ENCODE measurements around the gene CAMSAP1.

CAMSAP1 gene

GRCh38 chr9:135818718-135819475 is 88.4 kb downstream of the CAMSAP1 start:
- no peak for FAIRE-seq
- DNase-seq (ENCODE audit: insufficient read length), result no peak
- TF ChIP-seq TAF1 (IDR thresholded peaks at IDR 0.05; ENCODE audit: borderline replicate concordance, low read depth, low read length) (no peak), POLR2A (IDR thresholded peaks at IDR 0.05; ENCODE audit: low read depth, low read length) (no peak), POLR2AphosphoS5 (IDR thresholded peaks at IDR 0.05; ENCODE audit: low read depth, low read length) (no peak)

DNA sequence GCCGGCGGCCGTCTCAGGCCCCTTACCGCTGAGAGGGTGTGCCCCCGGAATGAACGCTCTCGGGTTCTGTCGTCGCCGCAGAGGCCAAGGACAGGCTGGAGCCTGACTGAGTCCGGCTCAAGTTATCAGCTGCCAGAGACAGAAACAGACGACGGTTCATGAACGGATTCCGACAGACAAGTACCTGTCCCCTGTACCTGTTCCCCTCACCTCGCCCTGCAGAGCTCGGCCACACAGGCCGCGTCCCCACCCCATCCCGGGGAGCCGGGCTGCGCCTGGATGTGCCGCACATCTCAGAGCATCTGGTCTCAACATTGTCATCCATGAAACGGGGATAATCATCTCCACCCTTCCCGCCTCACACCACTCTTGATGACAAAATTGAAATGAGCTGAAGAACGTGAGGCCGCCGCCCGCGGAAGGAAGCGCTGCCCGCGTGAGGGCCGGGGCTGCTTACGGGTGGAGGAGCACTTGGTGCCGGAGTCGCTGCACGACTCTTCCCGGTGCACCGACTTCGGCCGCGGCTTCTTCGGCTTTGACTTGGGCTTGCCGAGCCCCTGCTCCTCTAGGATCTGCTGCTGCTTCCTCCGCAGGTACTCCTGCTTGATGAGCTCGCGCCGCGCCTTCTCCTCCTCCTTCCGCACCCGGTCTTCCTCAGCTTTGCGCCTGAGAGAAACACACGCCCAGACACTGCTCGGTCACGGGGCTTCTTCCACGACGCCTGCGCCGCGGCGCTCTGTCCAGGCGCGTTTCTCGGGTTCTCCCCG is 89.2 kb downstream of the CAMSAP1 start:
- no peak for FAIRE-seq
- no peak for DNase-seq (ENCODE audit: insufficient read length)
- TF ChIP-seq POLR2A (IDR thresholded peaks at IDR 0.05; ENCODE audit: low read depth, low read length) (no peak), POLR2AphosphoS5 (IDR thresholded peaks at IDR 0.05; ENCODE audit: low read depth, low read length) (no peak), TAF1 (IDR thresholded peaks at IDR 0.05; ENCODE audit: borderline replicate concordance, low read depth, low read length) (no peak)

DNA sequence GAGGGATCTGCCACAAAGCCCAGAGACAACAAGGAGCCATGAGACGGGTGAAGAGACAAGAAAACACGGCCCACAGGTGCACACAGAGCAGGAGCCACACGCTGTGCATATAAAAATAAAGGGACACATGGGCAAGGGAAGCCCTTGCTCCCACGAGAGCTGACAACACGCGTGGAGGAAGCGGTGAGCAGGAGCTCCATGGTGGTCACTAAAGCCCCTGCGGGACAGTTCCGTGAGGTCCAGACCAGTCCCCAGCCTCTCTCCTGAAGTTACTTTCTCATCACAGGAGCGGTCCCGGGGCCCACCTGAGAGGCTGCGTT is 90.7 kb downstream of the CAMSAP1 start:
- no peak for TF ChIP-seq POLR2A (IDR thresholded peaks at IDR 0.05; ENCODE audit: low read depth, low read length)
- TF ChIP-seq TAF1 (IDR thresholded peaks at IDR 0.05; ENCODE audit: borderline replicate concordance, low read depth, low read length), result no peak
- no peak for TF ChIP-seq POLR2AphosphoS5 (IDR thresholded peaks at IDR 0.05; ENCODE audit: low read depth, low read length)
- no peak for DNase-seq (ENCODE audit: insufficient read length)
- no peak for FAIRE-seq

GRCh38 chr9:135815830-135816650 is 91.3 kb downstream of the CAMSAP1 start:
- FAIRE-seq (no peak), DNase-seq (ENCODE audit: insufficient read length) (no peak)

DNA sequence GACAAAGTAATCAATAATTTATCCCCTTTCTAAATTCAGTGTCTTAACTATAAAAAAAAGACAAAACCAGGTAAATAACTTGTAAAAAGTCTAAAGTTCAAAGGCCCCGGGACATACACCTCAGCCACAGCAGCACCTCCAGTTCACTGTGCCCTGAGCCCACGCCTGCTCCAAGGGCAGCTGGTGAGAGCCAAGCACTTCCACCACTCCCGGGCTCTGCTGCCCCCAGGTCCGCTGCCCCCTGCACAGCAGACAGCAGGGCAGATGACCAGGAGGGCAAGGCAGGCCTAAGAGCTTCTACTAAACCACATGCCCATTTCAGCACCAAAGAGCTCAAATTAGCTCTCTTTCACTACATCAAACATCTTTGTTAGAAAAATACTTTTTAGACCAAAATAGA is 91.9 kb downstream of the CAMSAP1 start:
- DNase-seq (ENCODE audit: insufficient read length), result no peak
- TF ChIP-seq TAF1 (IDR thresholded peaks at IDR 0.05; ENCODE audit: borderline replicate concordance, low read depth, low read length) (no peak), POLR2A (IDR thresholded peaks at IDR 0.05; ENCODE audit: low read depth, low read length) (no peak), POLR2AphosphoS5 (IDR thresholded peaks at IDR 0.05; ENCODE audit: low read depth, low read length) (no peak)
- no peak for FAIRE-seq

More at GRCh38 chr9:135815830-135816650, 91.3 kb downstream of the CAMSAP1 start:
- TF ChIP-seq TAF1 (IDR thresholded peaks at IDR 0.05; ENCODE audit: borderline replicate concordance, low read depth, low read length) (no peak), POLR2A (IDR thresholded peaks at IDR 0.05; ENCODE audit: low read depth, low read length) (no peak), POLR2AphosphoS5 (IDR thresholded peaks at IDR 0.05; ENCODE audit: low read depth, low read length) (no peak)

- TF ChIP-seq POLR2A (IDR thresholded peaks at IDR 0.05; ENCODE audit: low read depth, low read length) (no peak), POLR2AphosphoS5 (IDR thresholded peaks at IDR 0.05; ENCODE audit: low read depth, low read length) (no peak), TAF1 (IDR thresholded peaks at IDR 0.05; ENCODE audit: borderline replicate concordance, low read depth, low read length) (no peak)
- FAIRE-seq (no peak), DNase-seq (ENCODE audit: insufficient read length) (no peak)
These were observed 92.8 kb downstream of the CAMSAP1 start for GRCh38 chr9:135814421-135815095.

GRCh38 chr9:135813671-135814290 is 93.6 kb downstream of the CAMSAP1 start:
- FAIRE-seq, result no peak
- TF ChIP-seq POLR2AphosphoS5 (IDR thresholded peaks at IDR 0.05; ENCODE audit: low read depth, low read length), result no peak
- no peak for TF ChIP-seq POLR2A (IDR thresholded peaks at IDR 0.05; ENCODE audit: low read depth, low read length)
- TF ChIP-seq TAF1 (IDR thresholded peaks at IDR 0.05; ENCODE audit: borderline replicate concordance, low read depth, low read length), result no peak
- no peak for DNase-seq (ENCODE audit: insufficient read length)

DNA sequence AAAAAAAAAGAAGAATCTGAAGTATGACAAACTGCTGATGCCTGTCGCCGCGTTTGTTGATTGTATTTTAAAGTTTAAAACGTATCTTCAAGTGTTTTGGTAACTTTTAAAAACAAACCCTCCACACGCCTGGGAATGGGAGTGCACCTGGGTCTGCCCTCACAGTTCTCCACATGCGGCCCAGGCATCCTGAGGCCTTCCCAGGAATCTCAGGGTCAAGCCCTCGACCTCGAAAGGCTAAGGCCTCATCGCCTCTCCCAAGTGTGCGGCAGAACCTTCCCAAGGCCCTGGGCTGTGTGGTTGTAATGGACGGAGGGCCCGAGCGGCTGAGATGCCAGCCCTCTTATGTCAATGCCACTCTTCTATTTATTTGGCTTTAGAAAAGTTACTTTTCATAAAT is 94.4 kb downstream of the CAMSAP1 start:
- no peak for FAIRE-seq
- no peak for DNase-seq (ENCODE audit: insufficient read length)
- TF ChIP-seq POLR2A (IDR thresholded peaks at IDR 0.05; ENCODE audit: low read depth, low read length) (no peak), POLR2AphosphoS5 (IDR thresholded peaks at IDR 0.05; ENCODE audit: low read depth, low read length) (no peak), TAF1 (IDR thresholded peaks at IDR 0.05; ENCODE audit: borderline replicate concordance, low read depth, low read length) (no peak)

GRCh38 chr9:135811801-135812200 is 95.5 kb downstream of the CAMSAP1 start:
- FAIRE-seq, result no peak
- no peak for DNase-seq (ENCODE audit: insufficient read length)
- TF ChIP-seq POLR2A (IDR thresholded peaks at IDR 0.05; ENCODE audit: low read depth, low read length) (no peak), POLR2AphosphoS5 (IDR thresholded peaks at IDR 0.05; ENCODE audit: low read depth, low read length) (no peak), TAF1 (IDR thresholded peaks at IDR 0.05; ENCODE audit: borderline replicate concordance, low read depth, low read length) (no peak)

- no peak for FAIRE-seq
- no peak for DNase-seq (ENCODE audit: insufficient read length)
- no peak for TF ChIP-seq POLR2AphosphoS5 (IDR thresholded peaks at IDR 0.05; ENCODE audit: low read depth, low read length)
- no peak for TF ChIP-seq POLR2A (IDR thresholded peaks at IDR 0.05; ENCODE audit: low read depth, low read length)
- TF ChIP-seq TAF1 (IDR thresholded peaks at IDR 0.05; ENCODE audit: borderline replicate concordance, low read depth, low read length), result no peak
These were observed 96.4 kb downstream of the CAMSAP1 start for GRCh38 chr9:135810806-135811575.
